IMR-90 (cell line): ENCODE measurements around the gene NWD2.

Source experiments
- BHLHE40 ChIP-seq: fragments of 150-350 bp; IDR thresholded peaks from 2 replicates; pipeline ENCODE4 v1.6.1; 2016; ENCODE audit warnings: mild to moderate bottlenecking, low read depth, low read length
- MXI1 ChIP-seq: IDR thresholded peaks from 2 replicates; pipeline ENCODE4 v1.6.1; 2012; ENCODE audit warnings: low read depth, mild to moderate bottlenecking, low read length, moderate library complexity, borderline replicate concordance
- POLR2A ChIP-seq: IDR thresholded peaks from 2 replicates; pipeline ENCODE4 v1.6.1; 2012; ENCODE audit warnings: mild to moderate bottlenecking, low read depth, low read length
- RCOR1 ChIP-seq: IDR thresholded peaks from 2 replicates; pipeline ENCODE4 v1.6.1; 2012; ENCODE audit warnings: mild to moderate bottlenecking, low read length, improper control_type of control experiment; ENCODE audit not compliant: insufficient replicate concordance
- TF ChIP-seq, protein P1 (sequence below): conservative IDR thresholded peaks from 2 replicates; pipeline ENCODE4 v1.5.1; 2012; ENCODE audit warnings: mild to moderate bottlenecking, low read depth, low read length, improper control_type of control experiment

DNA sequence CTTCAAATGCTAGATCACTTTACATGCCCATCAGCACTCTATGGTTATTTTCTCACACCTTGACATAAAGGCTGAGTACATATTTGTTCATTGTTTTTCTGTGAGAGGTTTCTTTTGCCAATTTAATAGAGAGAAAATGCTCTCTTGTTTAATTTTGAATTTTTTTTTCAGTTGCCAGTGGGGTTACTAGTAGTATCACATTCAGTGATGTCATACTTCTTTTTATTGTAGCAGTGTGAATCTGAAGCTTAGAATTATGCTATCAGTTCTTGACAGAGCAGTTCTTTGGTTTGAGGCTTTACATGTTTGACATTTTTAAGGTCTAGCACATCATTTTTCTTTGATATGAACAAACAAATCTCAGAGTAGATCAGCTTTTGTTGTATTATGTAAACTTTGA lies 185.4 kb downstream of the NWD2 start:
- TF ChIP-seq POLR2A (no peak), RCOR1 (no peak), BHLHE40 (no peak), MXI1 (no peak)
- TF ChIP-seq, protein P1, sequence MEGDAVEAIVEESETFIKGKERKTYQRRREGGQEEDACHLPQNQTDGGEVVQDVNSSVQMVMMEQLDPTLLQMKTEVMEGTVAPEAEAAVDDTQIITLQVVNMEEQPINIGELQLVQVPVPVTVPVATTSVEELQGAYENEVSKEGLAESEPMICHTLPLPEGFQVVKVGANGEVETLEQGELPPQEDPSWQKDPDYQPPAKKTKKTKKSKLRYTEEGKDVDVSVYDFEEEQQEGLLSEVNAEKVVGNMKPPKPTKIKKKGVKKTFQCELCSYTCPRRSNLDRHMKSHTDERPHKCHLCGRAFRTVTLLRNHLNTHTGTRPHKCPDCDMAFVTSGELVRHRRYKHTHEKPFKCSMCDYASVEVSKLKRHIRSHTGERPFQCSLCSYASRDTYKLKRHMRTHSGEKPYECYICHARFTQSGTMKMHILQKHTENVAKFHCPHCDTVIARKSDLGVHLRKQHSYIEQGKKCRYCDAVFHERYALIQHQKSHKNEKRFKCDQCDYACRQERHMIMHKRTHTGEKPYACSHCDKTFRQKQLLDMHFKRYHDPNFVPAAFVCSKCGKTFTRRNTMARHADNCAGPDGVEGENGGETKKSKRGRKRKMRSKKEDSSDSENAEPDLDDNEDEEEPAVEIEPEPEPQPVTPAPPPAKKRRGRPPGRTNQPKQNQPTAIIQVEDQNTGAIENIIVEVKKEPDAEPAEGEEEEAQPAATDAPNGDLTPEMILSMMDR: no peak
